GM12878 (cell line): ENCODE measurements around the gene NTM. TPM values are rescaled to one million over a fixed set of nuclear protein-coding genes. Genes with fewer than 3 reads are reported as not detected.

Experiments
- ATAC-seq: fragments of 200-7000 bp; cut with Tn5 transposase; 3 replicates; pipeline ENCODE4 v1.9.1; 2020; ENCODE audit warnings: mild to moderate bottlenecking, moderate library complexity
- BruUV-seq: library from RNA; stranded (reverse); fragments of 400-500 nt; replicated peaks from 2 replicates; lab custom pipeline; 2021; lab: Mats Ljungman, UMichigan
- CTCF ChIA-PET: fragments of 300-600 bp; sonication (Branson Sonifier 250); formaldehyde crosslinking; extraction: SDS; loops from one replicate; lab custom pipeline; 2021; ENCODE audit warnings: inconsistent platforms; lab: Yijun Ruan, JAX
- POLR2A ChIA-PET: fragments of 350-600 bp; formaldehyde crosslinking; extraction: SDS; loops from one replicate; lab custom pipeline; 2021; ENCODE audit warnings: inconsistent platforms; lab: Charles Lee
- RAD21 ChIA-PET: fragments of 300-600 bp; sonication (Branson Sonifier 250); formaldehyde crosslinking; loops from one replicate; lab custom pipeline; 2023; ENCODE audit warnings: antibody characterized with exemption; ENCODE audit not compliant: unreplicated experiment; lab: Charles Lee
- SMC1A ChIA-PET: fragments of 300-600 bp; sonication (Branson Sonifier 250); formaldehyde crosslinking; loops from one replicate; lab custom pipeline; 2023; ENCODE audit not compliant: unreplicated experiment, uncharacterized antibody; lab: Charles Lee
- DNase-seq: peaks from one replicate; pipeline ENCODE4 v3.0.0-alpha.2; 2011; ENCODE audit warnings: low read depth, low spot score
- FAIRE-seq: peaks from 3 replicates; lab custom pipeline; 2011; peaks lifted over from hg19 to GRCh38; lab: Jason Lieb, UNC
- H2AFZ ChIP-seq: 2 replicates; pipeline ENCODE4 v1.6.0; 2011; ENCODE audit warnings: low read depth, low read length, control low read depth; ENCODE audit not compliant: control insufficient read depth
- H3K27ac ChIP-seq: 2 replicates; pipeline ENCODE4 v1.5.1; 2011; ENCODE audit warnings: control low read depth; ENCODE audit not compliant: control insufficient read depth, insufficient read depth
- H3K27me3 ChIP-seq, 2 experiments: replicated peaks in 1 of 2; 2 replicates each; pipeline versions ENCODE4 v1.6.0 to v1.6.1; 2011; ENCODE audit warnings: low read length in 1 of 2; ENCODE audit not compliant: control insufficient read depth in 2 of 2, insufficient read depth in 2 of 2
- H3K36me3 ChIP-seq, 2 experiments: 2 replicates each; pipeline ENCODE4 v1.5.1; 2011; ENCODE audit warnings: low read length in 1 of 2; ENCODE audit not compliant: control insufficient read depth in 2 of 2, insufficient read depth in 2 of 2
- H3K4me1 ChIP-seq: 2 replicates; pipeline ENCODE4 v1.6.1; 2011; ENCODE audit warnings: mild to moderate bottlenecking, low read length, moderate library complexity, mixed read lengths; ENCODE audit not compliant: control insufficient read depth, insufficient read depth
- H3K4me2 ChIP-seq: 2 replicates; pipeline ENCODE4 v1.6.0; 2011; ENCODE audit warnings: control low read depth; ENCODE audit not compliant: control insufficient read depth, insufficient read depth
- H3K4me3 ChIP-seq: fragments of 200-600 bp; sonication (generic); 2 replicates; pipeline ENCODE4 v1.5.1; 2016
- H3K79me2 ChIP-seq: 2 replicates; pipeline ENCODE4 v1.6.0; 2011; ENCODE audit warnings: low read length; ENCODE audit not compliant: control insufficient read depth, insufficient read depth
- H3K9ac ChIP-seq: 2 replicates; pipeline ENCODE4 v1.8.0; 2011; ENCODE audit warnings: low read length, control low read depth, mixed read lengths; ENCODE audit not compliant: control insufficient read depth, insufficient read depth
- H3K9me3 ChIP-seq: replicated peaks from 3 replicates; pipeline ENCODE4 v1.5.1; 2011; ENCODE audit warnings: mild to moderate bottlenecking, low read length; ENCODE audit not compliant: control insufficient read depth, insufficient read depth
- H4K20me1 ChIP-seq: 2 replicates; pipeline ENCODE4 v1.6.0; 2011; ENCODE audit not compliant: control insufficient read depth, insufficient read depth
- CHD1 ChIP-seq: IDR thresholded peaks from 2 replicates; pipeline ENCODE4 v1.6.1; 2012; ENCODE audit warnings: low read depth, low read length, improper control_type of control experiment
- MTA2 ChIP-seq: fragments of 450-650 bp; IDR thresholded peaks from 2 replicates; pipeline ENCODE4 v1.6.1; 2016; ENCODE audit warnings: low read depth, mild to moderate bottlenecking, moderate library complexity
- NRF1 ChIP-seq: conservative IDR thresholded peaks from 2 replicates; pipeline ENCODE4 v1.6.1; 2011; ENCODE audit warnings: mild to moderate bottlenecking, low read depth, low read length, improper control_type of control experiment
- SMC3 ChIP-seq: IDR thresholded peaks from 2 replicates; pipeline ENCODE4 v1.6.1; 2011; ENCODE audit warnings: low read length, improper control_type of control experiment, borderline replicate concordance
- TCF7 ChIP-seq: IDR thresholded peaks from 2 replicates; pipeline ENCODE4 v1.6.1; 2014; ENCODE audit warnings: antibody characterized with exemption, borderline replicate concordance
- ZBED1 ChIP-seq: IDR thresholded peaks from 2 replicates; pipeline ENCODE4 v1.6.1; 2016; ENCODE audit warnings: borderline replicate concordance
- ZNF592 ChIP-seq: fragments of 450-650 bp; IDR thresholded peaks from 2 replicates; pipeline ENCODE4 v1.6.1; 2017; ENCODE audit warnings: mild to moderate bottlenecking, moderate library complexity
- WGBS: methylation state at CpG from one replicate; pipeline ENCODE4 v1.1.6; 2016; ENCODE audit warnings: low lambda C conversion rate; ENCODE audit not compliant: insufficient replicate concordance, insufficient coverage; ENCODE audit errors: missing lambda C conversion rate; 5-methylcytosine and 5-hydroxymethylcytosine counted together
- in situ Hi-C: fragments of 300-500 bp; cut with MboI; formaldehyde crosslinking; loops from 9 replicates; pipeline ENCODE4 v1.14.3; 2018; ENCODE audit warnings: mixed read lengths
- intact Hi-C: fragments of 100-400 bp; cut with micrococcal nuclease; formaldehyde crosslinking; loops from one replicate; pipeline ENCODE4 v1.14.2; 2022; ENCODE audit not compliant: unreplicated experiment
- polyA plus RNA-seq, 11 experiments: library from polyadenylated mRNA; depleted of rRNA in 4 of 11; unstranded in 6 of 11; stranded (reverse) in 5 of 11; fragments of >200 nt; fragmentation: Nextera tagmentation in 4 of 11; fragmentation: Illumina TruSeq in 1 of 11; extraction: Ambion mirVana in 4 of 11; extraction: Trizol in 1 of 11; gene quantifications; 1 replicate in 1 of 11; 2 replicates in 10 of 11; pipeline versions ENCODE4 v1.2.1 to v1.2.3, GENCODE V29; 2011 to 2016; ENCODE audit warnings: inconsistent platforms in 2 of 11, missing spikeins in 2 of 11, low read depth in 1 of 11
- total RNA-seq, 4 experiments: library from RNA; depleted of rRNA in 3 of 4; stranded (reverse); fragments of >200 nt in 3 of 4; fragmentation: Illumina TruSeq in 1 of 4; extraction: Trizol in 1 of 4; gene quantifications; 2 replicates each; pipeline versions ENCODE4 v1.2.1 to v1.2.3, GENCODE V29; 2013 to 2021

NTM gene
- total and polyA plus RNA-seq, 10 of the 15 experiments (the other 5 are each of a cell fraction or from before 2014, with no cell fraction given) = not detected

DNA sequence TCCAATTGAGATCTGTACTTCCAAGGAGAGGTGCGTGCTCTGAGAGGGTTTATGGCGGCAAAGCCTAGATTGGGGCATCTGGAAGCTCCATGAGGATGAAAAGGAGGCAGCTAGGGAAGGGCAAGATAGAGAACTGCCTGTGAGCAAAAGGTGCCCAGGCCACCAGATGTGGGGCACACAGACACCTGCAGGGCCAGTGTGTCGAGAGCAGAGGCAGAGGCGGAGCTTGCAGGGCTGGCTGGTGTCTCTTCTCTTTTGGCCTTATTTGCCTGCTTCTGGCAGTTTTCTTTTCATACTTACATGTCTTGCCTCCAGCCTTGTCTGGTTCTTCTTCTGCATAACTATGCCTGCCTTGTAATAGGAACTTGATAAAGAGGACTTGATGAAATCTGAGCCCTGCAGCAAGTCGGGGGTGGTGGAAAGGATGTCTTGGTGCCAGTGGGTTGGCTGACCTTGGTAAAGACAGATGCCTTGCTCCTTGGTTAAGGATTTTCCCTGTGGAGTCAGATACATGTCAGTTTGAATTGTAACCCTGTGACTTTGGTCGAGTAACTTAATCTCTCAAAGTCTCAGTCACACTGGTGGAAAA lies 680.3 kb downstream of the NTM start:
- WGBS = 26% methylated on average over 6 of the region's 6 CpGs

More for the DNA sequence above, 680.3 kb downstream of the NTM start:
- ChIA-PET CTCF (interaction anchor here (1.4 kb wide), 1 partner anchor 11 kb away, joined by 3 read pairs; no protein-coding TSS in a partner anchor), SMC1A (no interaction called here), RAD21 (no interaction called here), POLR2A (no interaction called here)
- in situ Hi-C loops (no loop called here), intact Hi-C loops (no loop called here)
- H4K20me1 ChIP-seq = no peaks in the 10 kb centered on the region
- no peak for DNase-seq
- no peak for FAIRE-seq
- peaks cover 3 to 6% of the 10 kb centered on the region in 2 experiments for H3K27me3 ChIP-seq
- H3K9ac ChIP-seq = no peak overlapping the region
- H3K36me3 ChIP-seq = no peaks in the 10 kb centered on the region
- no peak overlapping the region for H3K27ac ChIP-seq
- H3K79me2 ChIP-seq = no peaks in the 10 kb centered on the region
- H3K9me3 ChIP-seq = no peaks in the 10 kb centered on the region
- H3K4me2 ChIP-seq = no peak overlapping the region
- ATAC-seq = no peak
- no peaks in the 10 kb centered on the region for H3K4me1 ChIP-seq
- BruUV-seq = no TSS peak
- no peak overlapping the region for H3K4me3 ChIP-seq
- H2AFZ ChIP-seq = no peak overlapping the region
- no peak for TF ChIP-seq ZBED1
- no peak for TF ChIP-seq SMC3
- TF ChIP-seq ZNF592 = no peak
- TF ChIP-seq MTA2 = no peak
- TF ChIP-seq CHD1 = no peak
- no peak for TF ChIP-seq TCF7
- TF ChIP-seq NRF1 = no peak
- TF ChIP-seq, all 136 proteins: peak for 0
